Activated CD8-positive, alpha-beta memory T cell treated with anti-CD3 and anti-CD28 coated beads for 36 hours (primary cell): ENCODE results near the gene TBCB. TPM values are rescaled to one million over a fixed set of nuclear protein-coding genes. Genes with fewer than 3 reads are reported as not detected.
"Not testable (repeated sequence)": the region's sequence is repeated elsewhere in the genome, so short reads cannot be mapped to it uniquely, and the experiment has no call there.

Experiments
- CTCF ChIA-PET: fragments of 350-600 bp; sonication (Branson Sonifier 250); formaldehyde crosslinking; loops from one replicate; lab custom pipeline; 2021; ENCODE audit warnings: antibody characterized with exemption; lab: Charles Lee
- POLR2A ChIA-PET: fragments of 350-600 bp; sonication (Branson Sonifier 250); formaldehyde crosslinking; loops from one replicate; lab custom pipeline; 2021; ENCODE audit warnings: antibody characterized with exemption; lab: Charles Lee
- total RNA-seq, 2 experiments: library from RNA; stranded (reverse); gene quantifications; one replicate each; pipeline ENCODE4 v1.2.3, GENCODE V29; 2021

TBCB gene
- total RNA-seq, 2 experiments from 2014 or later = 114 to 121 TPM

DNA sequence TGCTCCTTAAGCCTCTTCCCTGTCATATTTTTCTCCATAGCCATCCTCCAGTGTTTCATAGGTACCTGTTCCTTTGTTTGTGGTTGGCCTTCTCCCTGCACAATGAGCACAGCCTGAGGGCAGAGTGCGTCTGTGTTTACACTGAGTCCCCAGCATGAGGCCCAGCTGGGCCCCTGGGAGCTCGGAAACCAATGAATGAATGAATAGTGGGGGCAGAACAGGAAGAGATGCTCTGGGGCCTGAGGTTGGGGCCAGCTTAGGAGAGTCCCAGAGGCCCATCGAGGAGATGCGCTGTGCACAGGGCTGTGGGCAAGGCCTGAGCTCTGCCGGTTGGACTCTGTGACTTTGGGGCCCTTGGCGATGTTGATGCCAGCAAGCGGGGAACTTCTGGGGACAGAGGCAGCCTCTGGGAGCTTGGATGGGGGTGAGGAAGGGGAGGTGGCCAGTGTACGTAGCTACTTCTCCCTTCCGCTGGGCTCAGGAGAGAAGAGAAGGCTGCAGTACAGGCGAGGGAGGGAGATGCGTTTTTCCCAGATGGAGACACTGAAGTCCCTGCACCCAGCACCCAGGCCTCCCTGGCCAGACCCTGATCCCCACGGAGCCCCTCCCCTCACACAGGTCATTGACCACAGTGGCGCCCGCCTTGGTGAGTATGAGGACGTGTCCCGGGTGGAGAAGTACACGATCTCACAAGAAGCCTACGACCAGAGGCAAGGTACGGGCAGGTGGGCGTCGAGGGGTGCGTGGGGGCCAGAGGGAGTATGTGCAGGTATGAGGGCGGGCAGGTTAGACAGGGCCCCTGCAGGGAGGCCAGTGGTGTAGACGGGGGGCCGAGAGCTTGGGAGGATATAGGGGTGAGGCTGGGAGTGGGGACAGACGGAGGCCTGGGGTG, 5.1 kb downstream of the TBCB start:
- ChIA-PET CTCF (interaction anchor here (0.9 kb wide), 1 partner anchor 8 kb away, joined by 4 read pairs; no protein-coding TSS in a partner anchor), POLR2A (no interaction called here)

DNA sequence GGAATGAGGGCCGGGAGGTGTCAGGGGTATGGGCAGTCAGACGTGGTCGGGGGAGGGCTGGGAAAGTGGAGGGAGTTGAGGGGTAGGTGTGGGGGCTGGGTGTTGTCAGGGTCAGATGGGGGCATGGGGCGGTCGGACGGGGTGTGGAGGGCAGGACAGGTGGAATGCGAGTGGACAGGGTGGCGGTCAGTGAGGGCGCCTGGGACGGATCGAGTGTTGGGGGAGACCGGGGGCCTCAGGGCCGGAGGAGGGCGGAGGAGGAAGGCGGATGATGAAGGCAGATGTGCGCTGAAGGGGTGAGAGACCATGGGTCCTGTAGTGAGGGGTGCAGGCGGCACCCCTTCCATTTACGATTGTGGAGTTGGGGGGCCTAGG, 5.7 kb downstream of the TBCB start:
- ChIA-PET CTCF (no interaction called here), POLR2A (no interaction called here)

DNA sequence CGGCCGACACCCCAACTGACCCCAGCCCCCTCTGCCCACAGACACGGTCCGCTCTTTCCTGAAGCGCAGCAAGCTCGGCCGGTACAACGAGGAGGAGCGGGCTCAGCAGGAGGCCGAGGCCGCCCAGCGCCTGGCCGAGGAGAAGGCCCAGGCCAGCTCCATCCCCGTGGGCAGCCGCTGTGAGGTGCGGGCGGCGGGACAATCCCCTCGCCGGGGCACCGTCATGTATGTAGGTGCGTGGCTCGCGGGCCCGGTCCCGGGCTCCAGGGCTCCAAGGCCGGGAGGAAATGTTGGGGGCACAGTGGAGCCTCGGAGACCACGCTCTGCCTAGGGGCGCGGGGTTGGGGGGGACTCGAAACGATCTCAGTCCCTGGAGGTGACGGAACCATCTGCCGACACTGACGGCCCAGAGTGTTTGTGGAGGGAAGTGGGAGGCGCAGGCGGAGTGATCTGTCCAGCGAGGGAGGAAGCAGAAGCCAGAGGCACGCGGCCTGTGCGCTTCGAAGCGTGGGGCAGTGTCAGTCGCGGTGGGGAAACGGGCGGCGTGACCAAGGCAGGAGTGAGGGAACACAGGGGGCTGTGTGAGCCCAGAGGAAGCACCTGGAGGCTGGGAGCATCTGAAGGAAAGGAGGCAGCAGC, 6.3 kb downstream of the TBCB start:
- CTCF ChIA-PET = no interaction called here
- POLR2A ChIA-PET = no interaction called here

DNA sequence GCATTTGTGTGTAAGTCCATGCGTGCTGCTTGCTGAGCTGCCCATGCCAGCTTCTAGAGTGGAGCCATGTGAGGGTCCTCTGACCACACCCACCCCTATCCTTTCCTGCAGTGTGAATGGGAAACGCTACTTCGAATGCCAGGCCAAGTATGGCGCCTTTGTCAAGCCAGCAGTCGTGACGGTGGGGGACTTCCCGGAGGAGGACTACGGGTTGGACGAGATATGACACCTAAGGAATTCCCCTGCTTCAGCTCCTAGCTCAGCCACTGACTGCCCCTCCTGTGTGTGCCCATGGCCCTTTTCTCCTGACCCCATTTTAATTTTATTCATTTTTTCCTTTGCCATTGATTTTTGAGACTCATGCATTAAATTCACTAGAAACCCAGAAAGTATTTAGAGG, 10.3 kb downstream of the TBCB start:
- CTCF ChIA-PET = interaction anchor here (1.0 kb wide), 1 partner anchor 134 kb away, joined by 3 read pairs; no protein-coding TSS in a partner anchor

DNA sequence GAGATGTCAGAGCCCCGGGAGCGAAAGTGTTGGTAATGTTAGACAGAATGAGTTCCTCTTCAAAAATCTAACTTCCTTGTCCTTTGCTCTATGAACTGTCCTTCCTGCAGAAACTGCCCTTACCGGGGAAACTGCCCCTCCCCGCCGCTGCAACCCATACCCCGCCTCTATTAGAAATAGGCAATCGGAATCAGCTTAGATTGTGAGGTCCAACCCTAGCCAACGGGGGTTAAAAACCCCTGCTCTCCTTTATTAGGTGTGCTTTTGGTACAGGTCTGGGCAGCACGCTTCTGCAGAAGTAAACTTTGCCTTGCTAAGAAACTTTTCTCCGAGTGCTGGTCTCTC, 13.1 kb downstream of the TBCB start:
- ChIA-PET CTCF (interaction anchor here (0.8 to 2.6 kb wide), 19 partner anchors 9 to 585 kb away, joined by 3 to 27 read pairs (median 4); partner anchors contain the start of genes CAPNS1, POLR2I, TBCB and ZNF146), POLR2A (interaction anchor here (0.7 to 2.0 kb wide), 4 partner anchors 12 to 259 kb away, joined by 3 to 15 read pairs (median 6); partner anchors contain the start of genes CAPNS1, POLR2I and TBCB)

More for the DNA sequence above, 10.3 kb downstream of the TBCB start:
- POLR2A ChIA-PET = interaction anchor here (2.0 kb wide), 1 partner anchor 10 kb away, joined by 5 read pairs; the partner anchor contains the start of genes POLR2I and TBCB

DNA sequence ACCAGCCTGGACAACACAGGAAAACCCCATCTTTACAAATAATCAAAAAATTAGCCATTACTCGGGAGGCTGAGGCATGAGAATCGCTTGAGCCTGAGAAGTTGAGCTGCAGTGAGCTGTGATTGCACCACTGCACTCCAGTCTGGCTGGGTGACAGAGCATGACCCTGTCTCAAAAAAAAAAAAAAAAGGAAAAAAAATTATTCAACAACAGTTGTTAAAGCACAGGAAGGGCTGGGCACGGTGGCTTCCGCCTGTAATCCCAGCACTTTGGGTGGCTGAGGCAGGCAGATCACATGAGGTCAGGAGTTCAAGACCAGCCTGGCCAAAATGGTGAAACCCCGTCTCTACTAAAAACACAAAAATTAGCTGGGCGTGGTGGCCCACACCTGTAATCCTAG, 16.0 kb downstream of the TBCB start:
- ChIA-PET POLR2A (interaction anchor here (0.5 kb wide), 1 partner anchor 13 kb away, joined by 3 read pairs; no protein-coding TSS in a partner anchor), CTCF (interaction anchor here (1.0 kb wide), 1 partner anchor 70 kb away, joined by 3 read pairs; no protein-coding TSS in a partner anchor)

DNA sequence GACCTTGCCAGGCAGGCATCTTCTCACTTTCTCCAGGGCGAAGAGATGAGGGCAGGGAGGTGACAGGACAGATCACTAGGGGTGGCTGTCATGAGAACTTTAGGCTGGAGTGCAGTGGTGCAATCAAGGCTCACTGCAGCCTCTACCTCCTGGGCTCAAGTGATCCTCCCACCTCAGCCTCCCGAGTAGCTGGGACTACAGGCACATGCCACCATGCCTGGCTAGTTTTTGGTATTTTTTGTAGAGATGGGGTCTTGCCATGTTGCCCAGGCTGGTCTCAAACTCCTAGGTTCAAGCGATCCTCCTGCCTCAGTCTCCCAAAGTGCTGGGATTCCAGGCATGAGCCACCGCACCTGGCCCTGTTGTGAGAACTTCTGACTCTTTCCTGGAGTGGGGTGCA, 19.6 kb downstream of the TBCB start:
- CTCF ChIA-PET = interaction anchor here (4.2 kb wide), 1 partner anchor 7 kb away, joined by 18 read pairs; no protein-coding TSS in a partner anchor
- POLR2A ChIA-PET = not testable (repeated sequence)

DNA sequence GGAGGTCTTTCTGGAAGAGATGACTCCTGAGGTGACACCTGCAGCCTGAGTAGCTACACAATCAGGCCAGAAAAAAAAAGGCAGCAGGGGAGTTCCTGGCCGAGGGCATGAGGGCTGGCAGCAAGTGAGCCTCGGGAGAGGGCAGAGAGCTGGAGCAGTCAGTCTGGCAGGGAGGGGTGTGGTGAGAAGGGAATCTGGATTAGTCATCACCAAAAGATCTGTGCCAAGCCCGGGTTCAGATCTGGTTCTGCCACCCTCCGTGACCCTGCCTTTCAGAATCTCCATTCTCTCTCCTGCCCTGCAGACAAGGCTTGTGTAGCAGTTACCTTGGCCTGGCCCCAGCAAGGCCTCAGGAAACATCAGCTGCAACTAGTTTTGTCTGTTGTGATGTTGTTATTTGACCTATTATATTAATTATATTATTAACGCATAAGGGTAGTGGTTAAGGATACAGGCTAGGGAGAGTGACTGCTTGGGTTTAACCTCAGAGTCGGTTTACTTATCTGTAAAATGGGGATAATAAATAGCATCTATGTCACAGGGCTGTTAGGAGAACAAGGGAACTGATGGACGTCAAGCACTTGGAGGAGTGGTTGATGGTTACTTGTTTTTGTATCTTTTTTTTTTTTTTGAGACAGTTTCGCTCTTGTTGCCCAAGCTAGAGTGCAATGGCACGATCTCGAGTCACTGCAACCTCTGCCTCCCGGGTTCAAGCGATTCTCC, 21.9 kb downstream of the TBCB start:
- POLR2A ChIA-PET = no interaction called here
- CTCF ChIA-PET = interaction anchor here (4.2 kb wide), 1 partner anchor 9 kb away, joined by 18 read pairs; no protein-coding TSS in a partner anchor

DNA sequence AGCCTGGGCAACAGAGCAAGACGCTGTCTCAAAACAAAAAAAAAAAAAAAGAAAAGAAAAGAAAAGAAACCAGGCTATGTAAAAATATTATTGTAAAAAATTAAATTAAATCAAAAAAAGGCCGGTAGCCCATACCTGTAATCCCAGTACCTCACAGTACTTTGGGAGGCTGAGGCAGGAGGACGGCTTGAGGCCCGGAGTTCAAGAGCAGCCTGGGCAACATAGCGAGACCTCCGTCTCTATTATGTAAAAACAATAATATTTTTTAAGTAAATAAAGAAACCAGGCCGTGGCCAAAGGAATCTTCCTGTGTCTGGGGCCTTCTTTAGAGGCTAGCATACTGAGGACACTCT, 23.8 kb downstream of the TBCB start:
- ChIA-PET CTCF (interaction anchor here (0.8 to 4.2 kb wide), 3 partner anchors 11 to 52 kb away, joined by 3 to 18 read pairs (median 10); no protein-coding TSS in a partner anchor), POLR2A (interaction anchor here (1.0 to 1.5 kb wide), 2 partner anchors 11 to 24 kb away, joined by 3 to 8 read pairs; partner anchors contain the start of genes POLR2I and TBCB)

DNA sequence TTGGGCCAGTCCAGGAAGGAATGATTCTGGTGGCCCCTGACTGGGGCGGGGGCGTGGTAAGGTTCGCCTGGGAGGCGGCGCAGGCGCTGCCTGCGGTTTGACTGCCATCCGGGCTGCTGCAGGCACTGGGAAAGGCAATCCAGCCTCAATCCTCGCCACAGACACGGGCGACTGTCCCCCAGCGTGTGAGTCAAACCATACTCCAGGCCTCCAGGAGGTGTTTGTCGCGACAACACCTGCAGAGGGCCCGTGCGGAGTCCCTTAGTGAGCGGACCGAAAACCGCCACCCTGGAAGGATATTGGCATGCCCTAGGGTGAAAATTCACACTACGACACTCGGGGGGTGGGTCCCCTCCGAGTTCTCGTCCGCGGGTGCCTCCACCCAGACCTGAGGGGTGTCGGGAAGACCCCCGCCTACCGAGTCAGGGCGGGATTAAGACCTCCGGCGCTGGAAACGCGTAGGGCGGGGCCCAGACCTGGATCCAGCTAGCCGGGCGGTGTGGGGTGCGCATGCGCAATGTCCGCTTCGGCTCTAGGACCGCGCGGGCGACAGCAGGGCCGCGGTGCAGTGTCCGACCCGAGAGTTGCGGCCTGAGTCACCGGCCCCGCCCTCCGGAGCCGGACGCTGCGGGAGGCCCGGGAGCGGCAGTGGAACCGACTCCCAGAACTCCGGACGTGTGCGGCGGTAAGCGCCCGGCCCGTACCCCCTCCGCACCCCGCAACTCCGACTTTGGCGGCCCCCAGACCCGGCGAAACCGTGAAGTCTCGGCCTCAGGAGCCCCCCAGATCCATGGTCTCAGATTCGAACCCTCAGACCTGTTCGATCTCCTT, 24.4 kb downstream of the TBCB start, which contains the start of gene CAPNS1:
TSS of gene CAPNS1 (plus strand) at position 594 of the 831 bp plus-strand sequence. CDS start 946 bp downstream, outside the sequence.
- ChIA-PET CTCF (interaction anchor here (0.8 to 1.5 kb wide), 3 partner anchors 11 to 51 kb away, joined by 3 to 10 read pairs (median 4); no protein-coding TSS in a partner anchor), POLR2A (interaction anchor here (1.0 to 1.5 kb wide), 2 partner anchors 11 to 25 kb away, joined by 3 to 8 read pairs; partner anchors contain the start of genes POLR2I and TBCB)

DNA sequence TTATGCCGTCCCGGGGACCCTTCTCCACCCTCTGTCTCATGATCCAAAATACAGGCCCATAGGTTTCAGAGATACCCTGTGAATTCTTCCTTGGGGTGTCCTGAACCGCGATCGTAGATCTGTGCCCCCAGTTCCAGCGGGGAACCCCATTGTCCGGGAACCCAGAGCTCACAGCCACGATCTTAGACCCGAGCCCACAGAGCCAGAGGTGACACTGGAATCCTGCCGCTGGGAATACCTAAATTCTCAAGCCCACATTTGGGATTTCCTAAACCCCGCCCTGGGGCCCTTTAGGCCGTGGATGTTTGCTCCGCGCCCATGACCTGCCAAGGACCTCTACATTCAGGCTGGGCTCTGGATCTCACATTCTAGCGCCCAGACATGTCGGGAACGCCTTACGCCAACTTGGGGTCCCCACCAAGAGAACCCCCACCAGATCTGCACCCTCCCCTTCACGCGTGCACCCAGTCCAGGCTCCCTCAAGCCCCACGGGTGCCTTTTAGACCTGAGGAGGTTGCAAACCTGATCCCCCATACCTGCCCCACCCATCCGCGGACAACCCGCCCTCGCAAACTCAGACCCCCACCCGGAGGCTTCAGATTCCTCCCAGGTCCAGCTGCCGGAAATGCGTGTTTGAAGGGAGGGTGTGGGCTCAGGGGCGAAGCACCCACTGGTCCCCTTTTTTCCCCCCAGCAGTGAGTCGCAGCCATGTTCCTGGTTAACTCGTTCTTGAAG, 25.2 kb downstream of the TBCB start:
- ChIA-PET CTCF (interaction anchor here (1.5 kb wide), 2 partner anchors 11 to 13 kb away, joined by 4 to 10 read pairs; no protein-coding TSS in a partner anchor), POLR2A (interaction anchor here (0.6 to 1.5 kb wide), 4 partner anchors 12 to 75 kb away, joined by 3 to 11 read pairs (median 6); partner anchors contain the start of genes POLR2I and TBCB)

DNA sequence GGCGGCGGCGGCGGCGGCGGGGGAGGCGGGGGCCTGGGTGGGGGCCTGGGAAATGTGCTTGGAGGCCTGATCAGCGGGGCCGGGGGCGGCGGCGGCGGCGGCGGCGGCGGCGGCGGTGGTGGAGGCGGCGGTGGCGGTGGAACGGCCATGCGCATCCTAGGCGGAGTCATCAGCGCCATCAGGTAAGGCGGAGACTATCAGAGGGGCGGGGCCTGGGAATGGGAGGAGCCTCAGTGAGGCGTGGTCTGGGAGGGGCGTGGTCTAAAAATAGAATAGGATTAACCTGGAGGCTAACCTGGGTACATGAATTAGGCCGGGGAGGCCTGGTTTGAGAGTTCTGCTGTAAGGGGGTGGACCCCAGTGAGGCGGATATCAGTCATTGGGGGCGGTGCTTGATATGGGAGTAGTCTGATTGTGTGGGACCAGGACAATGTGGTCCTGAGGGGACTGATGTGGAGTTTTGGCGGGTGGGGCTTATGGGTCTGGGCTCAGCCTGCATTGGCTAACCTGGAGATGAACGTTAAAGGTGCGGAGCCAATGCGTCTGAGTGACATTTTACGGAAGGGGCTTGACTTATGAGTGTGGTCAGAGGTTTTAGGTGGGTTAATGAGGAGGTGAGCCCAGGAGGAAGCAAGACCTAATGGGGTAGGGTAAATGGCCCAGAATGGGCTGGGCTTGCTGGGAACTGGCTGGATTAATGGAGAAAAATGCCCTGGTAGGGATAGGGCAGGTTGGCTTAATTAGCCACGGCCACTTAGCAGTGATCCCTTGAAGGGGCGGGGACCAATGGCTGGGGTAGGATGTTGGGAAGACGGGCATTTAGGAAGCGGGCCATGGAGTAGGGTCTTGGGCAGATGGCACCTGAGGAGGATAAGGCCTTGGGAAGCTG, 26.0 kb downstream of the TBCB start:
- ChIA-PET CTCF (interaction anchor here (1.5 kb wide), 1 partner anchor 12 kb away, joined by 4 read pairs; no protein-coding TSS in a partner anchor), POLR2A (interaction anchor here (0.7 kb wide), 1 partner anchor 74 kb away, joined by 3 read pairs; no protein-coding TSS in a partner anchor)

DNA sequence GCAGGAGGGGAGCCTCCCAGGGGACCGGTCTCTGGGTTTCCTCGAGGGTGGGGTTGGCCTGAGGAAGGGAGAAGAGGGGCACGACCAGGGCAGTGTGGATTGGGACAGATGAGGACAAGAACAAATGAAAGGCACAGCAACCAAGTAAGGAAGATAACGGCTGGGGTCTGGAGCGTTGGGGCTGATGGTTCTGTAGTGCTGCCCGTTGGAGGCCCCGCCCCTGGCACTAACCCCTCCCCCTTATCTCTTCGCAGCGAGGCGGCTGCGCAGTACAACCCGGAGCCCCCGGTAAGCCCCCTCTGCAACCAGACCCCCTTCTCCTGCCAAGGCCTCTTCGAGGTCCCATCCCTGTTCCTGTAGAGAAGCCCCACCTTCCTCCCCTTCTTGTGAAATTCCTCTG, 26.8 kb downstream of the TBCB start:
- CTCF ChIA-PET = interaction anchor here (0.6 to 2.9 kb wide), 2 partner anchors 14 to 1113 kb away, joined by 3 to 11 read pairs; no protein-coding TSS in a partner anchor
- POLR2A ChIA-PET = no interaction called here

DNA sequence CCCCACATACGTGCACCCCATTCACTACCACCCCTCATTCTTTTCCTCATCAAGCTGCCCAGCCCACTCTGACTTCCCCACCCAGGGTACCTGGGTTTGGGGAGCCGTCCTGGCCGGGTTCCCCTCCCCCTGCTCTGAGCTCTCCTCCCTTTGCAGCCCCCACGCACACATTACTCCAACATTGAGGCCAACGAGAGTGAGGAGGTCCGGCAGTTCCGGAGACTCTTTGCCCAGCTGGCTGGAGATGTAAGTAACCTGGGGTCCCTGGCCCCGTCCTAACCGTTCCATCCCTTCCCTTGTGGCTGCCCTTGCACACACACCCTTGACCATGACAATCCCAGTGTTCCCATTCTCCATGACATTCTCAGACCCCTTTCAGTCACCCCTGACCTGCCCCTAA, 27.2 kb downstream of the TBCB start:
- CTCF ChIA-PET = interaction anchor here (0.6 to 2.9 kb wide), 2 partner anchors 15 to 1114 kb away, joined by 3 to 11 read pairs; no protein-coding TSS in a partner anchor

DNA sequence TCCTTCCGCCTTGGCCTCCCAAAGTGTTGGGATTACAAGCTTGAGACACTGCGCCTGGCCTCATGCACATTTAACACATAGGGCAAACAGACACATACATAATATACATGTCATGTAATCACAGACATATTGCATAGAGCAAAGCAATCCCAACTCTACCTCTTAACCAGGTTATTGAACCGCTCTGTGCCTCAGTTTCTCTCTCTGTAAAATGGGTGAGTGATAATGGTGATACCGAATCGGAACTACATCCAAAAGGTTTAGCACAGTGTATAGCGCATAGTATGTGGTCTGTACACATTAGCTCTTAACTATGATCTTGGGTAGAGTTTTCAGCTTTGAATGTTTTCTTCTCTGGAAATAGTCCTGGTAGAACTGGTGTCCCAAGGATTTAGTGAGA, 29.4 kb downstream of the TBCB start:
- ChIA-PET CTCF (interaction anchor here (2.9 kb wide), 1 partner anchor 17 kb away, joined by 11 read pairs; no protein-coding TSS in a partner anchor), POLR2A (interaction anchor here (0.6 kb wide), 1 partner anchor 13 kb away, joined by 3 read pairs; no protein-coding TSS in a partner anchor)

More for the DNA sequence above, 27.2 kb downstream of the TBCB start:
- POLR2A ChIA-PET = interaction anchor here (0.5 kb wide), 1 partner anchor 61 kb away, joined by 3 read pairs; no protein-coding TSS in a partner anchor
